Sigmoid colon (tissue), 7 donors: Measurements from ENCODE around the gene IL1RAPL1. TPM values are rescaled to one million over a fixed set of nuclear protein-coding genes. Genes with fewer than 3 reads are reported as not detected.

Experiments used
- DNase-seq: peaks from one replicate; pipeline ENCODE4 v3.0.0-alpha.2; 2019
- H3K27ac ChIP-seq, 4 donors: fragments of 200-600 bp; sonication (generic); one replicate each; pipeline ENCODE4 v1.5.1; 2016 to 2019; ENCODE audit warnings: mild to moderate bottlenecking in 1 of 4
- H3K27me3 ChIP-seq, 3 donors: fragments of 200-600 bp; sonication (generic); one replicate each; pipeline ENCODE4 v1.5.1; 2019; ENCODE audit warnings: mild to moderate bottlenecking in 1 of 3
- H3K36me3 ChIP-seq, 4 donors: fragments of 200-600 bp; sonication (generic); one replicate each; pipeline ENCODE4 v1.5.1; 2016 to 2019
- H3K4me1 ChIP-seq, 4 donors: fragments of 200-600 bp; sonication (generic); one replicate each; pipeline ENCODE4 v1.5.1; 2017 to 2019
- H3K4me3 ChIP-seq, 4 donors: fragments of 200-600 bp; sonication (generic); one replicate each; pipeline ENCODE4 v1.5.1; 2017 to 2019; ENCODE audit warnings: mild to moderate bottlenecking in 2 of 4, moderate library complexity in 1 of 4
- H3K9me3 ChIP-seq, 4 donors: fragments of 200-600 bp in 3 of 4; sonication (generic) in 3 of 4; one replicate each; pipeline versions ENCODE4 v1.5.1 to v1.6.1; 2013 to 2019
- EP300 ChIP-seq, 4 donors: sonication (generic); formaldehyde crosslinking; IDR thresholded peaks; one replicate each; pipeline ENCODE4 v1.6.1; 2017; ENCODE audit warnings: antibody characterized with exemption in 4 of 4
- POLR2A ChIP-seq, 2 donors: fragments of 450-650 bp; IDR thresholded peaks; one replicate each; pipeline ENCODE4 v1.6.1; 2016; ENCODE audit warnings: antibody characterized with exemption in 2 of 2, mild to moderate bottlenecking in 2 of 2, moderate library complexity in 2 of 2
- POLR2AphosphoS5 ChIP-seq, 4 donors: sonication (generic); formaldehyde crosslinking; IDR thresholded peaks; one replicate each; pipeline ENCODE4 v1.6.1; 2017; ENCODE audit warnings: antibody characterized with exemption in 4 of 4
- WGBS, 2 donors: extraction: QIAGEN DNeasy Blood & Tissue Kit; methylation state at CpG; one replicate each; pipeline ENCODE4 v1.1.7; 2013; 5-methylcytosine and 5-hydroxymethylcytosine counted together
- intact Hi-C: fragments of 100-400 bp; cut with DNase I; formaldehyde crosslinking; loops from one replicate; pipeline ENCODE4 v1.15.1; 2023
- polyA plus RNA-seq, 3 donors: library from polyadenylated mRNA; stranded (reverse); fragments of 200-250 nt; gene quantifications; one replicate each; pipeline ENCODE4 v1.2.3, GENCODE V29; 2013
- total RNA-seq, 4 donors: library from RNA; depleted of rRNA; stranded (reverse); fragments of >200 nt; gene quantifications; one replicate each; pipeline ENCODE4 v1.1.0, GENCODE V29; 2016
- TF ChIP-seq, protein P1 (sequence below), 4 experiments: fragments of 450-650 bp in 3 of 4; fragments of 200-600 bp in 1 of 4; IDR thresholded peaks; one replicate each; pipeline ENCODE4 v1.5.1; 2016 to 2019; ENCODE audit warnings: antibody characterized with exemption in 4 of 4, mild to moderate bottlenecking in 3 of 4, moderate library complexity in 2 of 4
- donor health status: healthy with polysubstance abuse.
- donor health status: Bipolar disorder and iron deficiency.
- donor health status: healthy.

Gene IL1RAPL1
- total and polyA plus RNA-seq, 7 donors: 0.07 to 2.5 (median 1.2) TPM; not detected in 2

DNA sequence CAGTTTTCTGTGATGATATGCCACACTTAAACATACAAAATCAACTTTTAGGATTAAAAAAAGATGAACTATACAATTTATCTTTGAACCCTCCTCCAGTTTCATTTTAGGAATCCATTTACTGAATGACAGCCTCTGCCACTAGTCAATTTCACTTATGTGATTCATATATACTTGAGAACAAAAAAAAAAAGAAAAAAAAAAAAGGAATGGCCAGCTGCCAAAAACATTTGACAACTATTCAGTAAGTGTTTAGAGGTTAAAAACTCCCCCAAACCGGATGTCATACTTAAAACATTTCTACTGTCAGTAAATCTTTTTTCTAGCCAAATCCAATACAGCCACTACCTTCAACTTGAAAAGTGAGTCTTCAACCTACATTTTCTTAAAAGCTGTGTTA is 1361.4 kb downstream of the IL1RAPL1 start:
- H3K27me3 ChIP-seq: no peaks in the 10 kb centered on the region
- H3K4me3 ChIP-seq: no peak overlapping the region
- no peaks in the 10 kb centered on the region for H3K4me1 ChIP-seq
- intact Hi-C loops: no loop called here
- H3K36me3 ChIP-seq: no peaks in the 10 kb centered on the region
- no peaks in the 10 kb centered on the region for H3K9me3 ChIP-seq
- DNase-seq: no peak
- TF ChIP-seq, protein P1, sequence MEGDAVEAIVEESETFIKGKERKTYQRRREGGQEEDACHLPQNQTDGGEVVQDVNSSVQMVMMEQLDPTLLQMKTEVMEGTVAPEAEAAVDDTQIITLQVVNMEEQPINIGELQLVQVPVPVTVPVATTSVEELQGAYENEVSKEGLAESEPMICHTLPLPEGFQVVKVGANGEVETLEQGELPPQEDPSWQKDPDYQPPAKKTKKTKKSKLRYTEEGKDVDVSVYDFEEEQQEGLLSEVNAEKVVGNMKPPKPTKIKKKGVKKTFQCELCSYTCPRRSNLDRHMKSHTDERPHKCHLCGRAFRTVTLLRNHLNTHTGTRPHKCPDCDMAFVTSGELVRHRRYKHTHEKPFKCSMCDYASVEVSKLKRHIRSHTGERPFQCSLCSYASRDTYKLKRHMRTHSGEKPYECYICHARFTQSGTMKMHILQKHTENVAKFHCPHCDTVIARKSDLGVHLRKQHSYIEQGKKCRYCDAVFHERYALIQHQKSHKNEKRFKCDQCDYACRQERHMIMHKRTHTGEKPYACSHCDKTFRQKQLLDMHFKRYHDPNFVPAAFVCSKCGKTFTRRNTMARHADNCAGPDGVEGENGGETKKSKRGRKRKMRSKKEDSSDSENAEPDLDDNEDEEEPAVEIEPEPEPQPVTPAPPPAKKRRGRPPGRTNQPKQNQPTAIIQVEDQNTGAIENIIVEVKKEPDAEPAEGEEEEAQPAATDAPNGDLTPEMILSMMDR (IDR thresholded peaks at IDR 0.05): no peak
- TF ChIP-seq EP300 (IDR thresholded peaks at IDR 0.05) (no peak), POLR2AphosphoS5 (IDR thresholded peaks at IDR 0.05) (no peak), POLR2A (IDR thresholded peaks at IDR 0.05) (no peak)
- WGBS, 2 donors: 29 to 42% methylated on average over 1 of the region's 1 CpG
- no peak overlapping the region for H3K27ac ChIP-seq

DNA sequence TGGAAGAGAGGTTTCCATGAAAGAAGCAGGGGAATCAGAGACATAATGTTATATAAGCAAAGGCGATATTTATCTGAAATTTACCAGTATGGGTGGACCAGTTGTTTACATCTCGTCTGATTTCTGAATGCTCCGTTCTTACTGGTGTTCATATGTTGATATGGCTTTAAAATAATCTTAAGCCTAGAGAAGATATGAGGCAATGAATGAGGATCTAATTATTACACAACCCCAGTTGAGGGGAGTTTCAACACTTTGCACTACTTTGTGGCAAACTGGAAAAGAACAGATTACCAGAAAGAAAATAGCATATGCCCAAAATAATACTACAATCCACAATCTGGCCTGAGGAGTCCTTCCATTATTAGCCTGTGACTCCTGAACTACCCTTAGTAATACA is 1364.8 kb downstream of the IL1RAPL1 start:
- TF ChIP-seq EP300 (IDR thresholded peaks at IDR 0.05): no peak
- no peak for TF ChIP-seq POLR2A (IDR thresholded peaks at IDR 0.05)
- no peak for TF ChIP-seq POLR2AphosphoS5 (IDR thresholded peaks at IDR 0.05)
- TF ChIP-seq, protein P1 (IDR thresholded peaks at IDR 0.05): no peak
- H3K9me3 ChIP-seq: no peaks in the 10 kb centered on the region
- intact Hi-C loops: no loop called here
- DNase-seq: no peak
- no peak overlapping the region for H3K27ac ChIP-seq
- 91 to 93% methylated on average over 3 of the region's 3 CpGs for WGBS, 2 donors
- H3K4me1 ChIP-seq: no peaks in the 10 kb centered on the region
- H3K4me3 ChIP-seq: no peak overlapping the region
- H3K36me3 ChIP-seq: no peaks in the 10 kb centered on the region
- H3K27me3 ChIP-seq: no peaks in the 10 kb centered on the region

DNA sequence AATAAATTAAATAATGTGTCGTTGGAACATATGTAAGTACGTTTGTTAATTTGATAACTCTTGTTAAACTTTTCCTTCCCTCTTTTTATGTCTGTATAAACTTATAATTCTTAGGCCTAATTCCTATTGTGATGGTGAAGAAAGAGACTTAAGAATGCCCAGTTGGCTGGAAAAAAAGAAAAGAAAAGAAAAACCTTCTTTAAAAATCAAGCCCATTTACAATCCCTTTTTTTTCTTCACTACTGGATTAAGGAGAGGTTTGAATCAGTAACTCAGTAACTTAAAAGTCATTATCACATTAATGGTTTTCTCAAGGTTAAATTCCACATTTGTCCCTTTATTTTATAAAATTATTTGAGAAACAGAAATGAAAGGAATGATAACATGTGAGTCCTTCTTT is 1374.8 kb downstream of the IL1RAPL1 start:
- Histone ChIP-seq H3K27ac (no peak overlapping the region), H3K9me3 (no peaks in the 10 kb centered on the region), H3K4me3 (no peak overlapping the region), H3K36me3 (no peaks in the 10 kb centered on the region), H3K4me1 (no peaks in the 10 kb centered on the region), H3K27me3 (no peaks in the 10 kb centered on the region)
- no peak for DNase-seq
- intact Hi-C loops: no loop called here
- 80 to 90% methylated on average over 2 of the region's 2 CpGs for WGBS, 2 donors
- no peak for TF ChIP-seq POLR2AphosphoS5 (IDR thresholded peaks at IDR 0.05)
- no peak for TF ChIP-seq EP300 (IDR thresholded peaks at IDR 0.05)
- TF ChIP-seq POLR2A (IDR thresholded peaks at IDR 0.05): no peak
- TF ChIP-seq, protein P1 (IDR thresholded peaks at IDR 0.05): no peak

DNA sequence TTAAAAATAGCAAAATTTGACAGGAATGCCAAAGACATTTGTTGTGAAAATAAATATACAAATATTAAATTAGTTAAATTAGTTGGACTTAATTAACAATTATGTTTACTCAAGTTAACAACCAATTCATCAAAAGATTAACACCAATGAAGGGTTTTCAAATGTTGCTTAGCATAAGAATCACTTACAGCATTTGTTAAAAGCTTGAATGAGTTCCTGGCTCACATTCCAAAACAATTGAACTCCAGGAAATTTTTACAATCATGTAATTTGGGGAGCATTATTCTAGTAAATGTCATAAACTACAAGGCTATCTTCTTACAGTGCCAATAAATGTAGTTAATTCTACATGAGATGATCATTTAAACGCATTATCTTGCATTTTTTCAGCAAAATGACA is 1378.4 kb downstream of the IL1RAPL1 start:
- Histone ChIP-seq H3K9me3 (no peaks in the 10 kb centered on the region), H3K36me3 (no peaks in the 10 kb centered on the region), H3K4me1 (no peaks in the 10 kb centered on the region), H3K4me3 (no peak overlapping the region), H3K27me3 (no peaks in the 10 kb centered on the region), H3K27ac (no peak overlapping the region)
- DNase-seq: no peak
- WGBS, 2 donors: 44 to 53% methylated on average over 1 of the region's 1 CpG
- intact Hi-C loops: no loop called here
- TF ChIP-seq EP300 (IDR thresholded peaks at IDR 0.05) (no peak), POLR2A (IDR thresholded peaks at IDR 0.05) (no peak), POLR2AphosphoS5 (IDR thresholded peaks at IDR 0.05) (no peak)
- TF ChIP-seq, protein P1 (IDR thresholded peaks at IDR 0.05): no peak

DNA sequence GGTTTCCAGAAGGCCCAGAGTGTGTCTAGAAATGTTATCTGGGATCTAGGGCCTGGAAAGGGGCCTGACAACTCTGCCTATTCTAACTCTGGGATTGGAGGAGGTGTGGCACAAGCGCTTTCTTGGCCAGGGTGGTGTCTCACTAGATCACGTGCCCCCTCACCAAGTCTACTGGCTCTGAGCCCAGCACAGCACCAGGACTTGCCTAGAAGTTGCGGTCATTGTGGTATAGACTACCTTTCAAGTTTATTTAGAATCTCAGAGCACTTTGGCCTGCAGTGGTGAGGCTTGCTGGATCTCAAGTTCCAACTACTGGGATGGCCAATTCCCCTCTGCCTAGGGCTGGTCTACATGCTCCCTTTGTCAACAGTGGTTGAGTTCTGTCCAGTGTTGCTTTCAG is 1404.8 kb downstream of the IL1RAPL1 start:
- no peaks in the 10 kb centered on the region for H3K9me3 ChIP-seq
- no peaks in the 10 kb centered on the region for H3K27me3 ChIP-seq
- TF ChIP-seq, protein P1 (IDR thresholded peaks at IDR 0.05): no peak
- TF ChIP-seq POLR2AphosphoS5 (IDR thresholded peaks at IDR 0.05) (no peak), POLR2A (IDR thresholded peaks at IDR 0.05) (no peak), EP300 (IDR thresholded peaks at IDR 0.05) (no peak)
- no peak overlapping the region for H3K4me3 ChIP-seq
- no peak overlapping the region for H3K27ac ChIP-seq
- 85 to 95% methylated on average over 3 of the region's 3 CpGs for WGBS, 2 donors
- H3K36me3 ChIP-seq: no peaks in the 10 kb centered on the region
- no peaks in the 10 kb centered on the region for H3K4me1 ChIP-seq
- intact Hi-C loops: no loop called here
- DNase-seq: no peak
